ENCODE measurements around the gene NEUROG2. TPM values are rescaled to one million over a fixed set of nuclear protein-coding genes. Genes with fewer than 3 reads are reported as not detected.

Gene NEUROG2
- not detected in 2 replicates for total RNA-seq

GRCh38 chr4:112516066-112516470 is at the start of gene NEUROG2:
Gene NEUROG2, minus strand, starts transcription at chr4:112516180. Its CDS starts 705 bp downstream, at chr4:112515475.

Other genes starting within 250 kb of the NEUROG2 start
- 4.3 and 7.7 TPM in 2 replicates for gene TIFA, start 230.3 kb downstream of the NEUROG2 start, total RNA-seq
- 7.5 and 8.5 TPM in 2 replicates for gene ALPK1, start 218.8 kb downstream of the NEUROG2 start, total RNA-seq
- gene ZGRF1, start 120.7 kb upstream of the NEUROG2 start, total RNA-seq = 1.3 and 3.1 TPM in 2 replicates
- 21.9 and 23.5 TPM in 2 replicates for gene LARP7, start 121.0 kb upstream of the NEUROG2 start, total RNA-seq